ENCODE results near the gene ZKSCAN3.

DNA sequence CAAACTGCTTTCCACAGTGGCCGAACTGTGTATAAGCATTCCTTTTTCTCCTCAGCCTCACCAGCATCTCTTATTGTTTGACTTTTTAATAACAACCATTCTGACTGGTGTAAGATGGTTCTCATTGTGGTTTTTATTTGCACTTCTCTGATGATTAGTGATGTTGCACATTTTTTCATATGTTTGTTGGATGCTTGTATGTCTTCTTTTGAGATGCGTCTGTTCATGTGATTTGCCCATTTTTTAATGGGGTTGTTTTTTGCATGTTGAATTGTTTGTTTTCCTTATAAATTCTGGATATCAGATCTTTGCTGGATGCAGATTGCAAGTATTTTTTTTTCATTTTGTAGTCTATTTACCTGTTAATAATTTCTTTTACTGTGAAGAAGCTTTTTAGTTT is 61.0 kb downstream of the ZKSCAN3 start:
- TF ChIP-seq EZH2 (IDR thresholded peaks at IDR 0.05; ENCODE audit: insufficient read depth, poor library complexity, severe bottlenecking) (no peak), EZH2phosphoT487 (IDR thresholded peaks at IDR 0.05; ENCODE audit: insufficient read depth, low read depth) (no peak)
